Left ventricle myocardium inferior (tissue), 1 donor: ENCODE results near the gene PYROXD2. TPM values are rescaled to one million over a fixed set of nuclear protein-coding genes. Genes with fewer than 3 reads are reported as not detected.

ENCODE experiments used
- DNase-seq: peaks from one replicate; pipeline ENCODE4 v3.0.0-alpha.2; 2020
- H3K27ac ChIP-seq: fragments of 200-600 bp; replicated peaks from 2 replicates; pipeline ENCODE4 v1.8.0; 2021
- H3K27me3 ChIP-seq: fragments of 200-600 bp; 2 replicates; pipeline ENCODE4 v1.8.0; 2021; ENCODE audit warnings: low read depth
- H3K36me3 ChIP-seq: fragments of 200-600 bp; 2 replicates; pipeline ENCODE4 v1.8.0; 2021
- H3K4me1 ChIP-seq: fragments of 200-600 bp; 2 replicates; pipeline ENCODE4 v1.8.0; 2021
- H3K4me3 ChIP-seq: fragments of 200-600 bp; 2 replicates; pipeline ENCODE4 v1.8.0; 2021; ENCODE audit warnings: mild to moderate bottlenecking, moderate library complexity
- H3K9me3 ChIP-seq: fragments of 200-600 bp; replicated peaks from 2 replicates; pipeline ENCODE4 v1.8.0; 2021
- intact Hi-C: fragments of 100-400 bp; cut with micrococcal nuclease; formaldehyde crosslinking; loops from one replicate; pipeline ENCODE4 v1.11.0; 2022
- total RNA-seq: library from RNA; stranded (reverse); fragmentation: NEBNext Ultra II Directional; extraction: Animal tissue kit (Norgen Biotek cat#: 25700); gene quantifications from one replicate; pipeline ENCODE4 v1.2.1, GENCODE V29; 2021
- TF ChIP-seq, protein P1 (sequence below): fragments of 200-600 bp; IDR thresholded peaks from 2 replicates; pipeline ENCODE4 v1.8.0; 2021; ENCODE audit warnings: antibody characterized with exemption, mild to moderate bottlenecking, borderline replicate concordance
- donor health status: DM: no; HTN: yes; CAD: no; lungs with severe emphysema.

PYROXD2 gene
- total RNA-seq, 1 donor from 2014 or later, result 10.4 TPM

DNA sequence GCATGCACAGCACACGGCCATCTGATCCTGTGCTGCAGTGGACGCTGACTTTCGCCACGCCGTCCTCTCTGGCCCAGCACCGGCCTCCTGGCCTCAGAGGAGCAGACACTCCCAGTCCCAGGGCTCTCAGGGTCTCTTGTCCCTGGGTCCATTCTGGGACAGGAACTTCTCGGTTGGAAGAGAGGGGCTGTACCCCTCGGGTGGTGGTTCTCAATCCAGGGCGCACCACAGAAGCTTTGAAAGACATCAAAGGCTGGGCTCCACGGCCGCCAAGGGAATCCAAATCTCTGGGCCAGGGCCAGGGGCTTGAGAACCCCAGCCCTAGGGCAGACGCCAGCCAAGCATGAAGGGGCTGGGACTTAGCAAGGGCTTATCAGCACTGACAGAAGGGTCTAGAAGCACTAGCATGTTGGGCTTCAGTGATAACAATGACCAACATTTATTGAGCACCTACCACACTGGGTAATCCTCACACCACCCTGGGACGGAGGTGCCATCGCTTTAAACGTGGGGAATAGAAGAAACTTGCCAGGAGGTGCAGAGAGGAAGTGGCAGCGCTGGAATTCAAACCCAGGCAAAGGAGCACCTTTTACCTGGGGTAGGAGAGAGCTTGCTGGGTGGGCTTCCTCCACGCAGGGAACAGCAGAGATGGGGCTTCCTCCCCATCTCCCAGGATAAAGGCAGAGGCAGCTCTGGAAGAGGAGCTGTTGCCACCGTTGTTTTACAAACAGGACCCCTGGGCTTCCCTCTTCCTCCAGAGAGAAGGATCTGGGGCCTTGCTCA lies 1.8 kb upstream of the PYROXD2 start:
- Histone ChIP-seq H3K4me3 (no peak overlapping the region), H3K4me1 (peaks cover 49% of the 10 kb centered on the region), H3K36me3 (peaks cover 36% of the 10 kb centered on the region), H3K9me3 (no peaks in the 10 kb centered on the region), H3K27ac (no peak overlapping the region), H3K27me3 (no peaks in the 10 kb centered on the region)
- TF ChIP-seq, protein P1, sequence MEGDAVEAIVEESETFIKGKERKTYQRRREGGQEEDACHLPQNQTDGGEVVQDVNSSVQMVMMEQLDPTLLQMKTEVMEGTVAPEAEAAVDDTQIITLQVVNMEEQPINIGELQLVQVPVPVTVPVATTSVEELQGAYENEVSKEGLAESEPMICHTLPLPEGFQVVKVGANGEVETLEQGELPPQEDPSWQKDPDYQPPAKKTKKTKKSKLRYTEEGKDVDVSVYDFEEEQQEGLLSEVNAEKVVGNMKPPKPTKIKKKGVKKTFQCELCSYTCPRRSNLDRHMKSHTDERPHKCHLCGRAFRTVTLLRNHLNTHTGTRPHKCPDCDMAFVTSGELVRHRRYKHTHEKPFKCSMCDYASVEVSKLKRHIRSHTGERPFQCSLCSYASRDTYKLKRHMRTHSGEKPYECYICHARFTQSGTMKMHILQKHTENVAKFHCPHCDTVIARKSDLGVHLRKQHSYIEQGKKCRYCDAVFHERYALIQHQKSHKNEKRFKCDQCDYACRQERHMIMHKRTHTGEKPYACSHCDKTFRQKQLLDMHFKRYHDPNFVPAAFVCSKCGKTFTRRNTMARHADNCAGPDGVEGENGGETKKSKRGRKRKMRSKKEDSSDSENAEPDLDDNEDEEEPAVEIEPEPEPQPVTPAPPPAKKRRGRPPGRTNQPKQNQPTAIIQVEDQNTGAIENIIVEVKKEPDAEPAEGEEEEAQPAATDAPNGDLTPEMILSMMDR, result no peak
- DNase-seq, result no peak
- intact Hi-C loops, result no loop called here

GRCh38 chr10:98415731-98416119 lies 743 bp upstream of the PYROXD2 start:
- Histone ChIP-seq H3K27ac (peak overlapping the region; percentile 91), H3K4me1 (peaks cover 54% of the 10 kb centered on the region), H3K36me3 (peaks cover 36% of the 10 kb centered on the region), H3K4me3 (no peak overlapping the region), H3K9me3 (no peaks in the 10 kb centered on the region), H3K27me3 (no peaks in the 10 kb centered on the region)
- DNase-seq, result no peak
- TF ChIP-seq, protein P1, result no peak
- intact Hi-C loops, result no loop called here

DNA sequence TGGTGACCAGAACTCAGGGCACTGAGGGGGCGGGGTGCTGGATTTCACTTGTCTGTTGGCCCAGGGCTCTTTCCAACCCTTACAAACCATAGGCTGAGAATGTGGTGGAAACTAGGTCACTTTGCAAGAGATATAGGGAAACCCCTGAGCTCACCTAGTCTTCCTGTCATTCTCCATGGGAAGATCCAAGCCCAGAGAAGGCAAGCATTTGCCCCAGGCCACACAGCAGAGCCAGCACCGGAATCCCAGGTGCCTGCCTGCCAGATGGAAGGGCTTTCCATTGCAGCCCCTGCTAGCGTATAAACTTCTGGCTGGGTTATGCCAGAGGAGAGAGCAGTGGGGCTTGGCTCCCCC lies 427 bp downstream of the PYROXD2 start:
- no peak for DNase-seq
- intact Hi-C loops, result no loop called here
- H3K4me1 ChIP-seq, result peaks cover 49% of the 10 kb centered on the region

DNA sequence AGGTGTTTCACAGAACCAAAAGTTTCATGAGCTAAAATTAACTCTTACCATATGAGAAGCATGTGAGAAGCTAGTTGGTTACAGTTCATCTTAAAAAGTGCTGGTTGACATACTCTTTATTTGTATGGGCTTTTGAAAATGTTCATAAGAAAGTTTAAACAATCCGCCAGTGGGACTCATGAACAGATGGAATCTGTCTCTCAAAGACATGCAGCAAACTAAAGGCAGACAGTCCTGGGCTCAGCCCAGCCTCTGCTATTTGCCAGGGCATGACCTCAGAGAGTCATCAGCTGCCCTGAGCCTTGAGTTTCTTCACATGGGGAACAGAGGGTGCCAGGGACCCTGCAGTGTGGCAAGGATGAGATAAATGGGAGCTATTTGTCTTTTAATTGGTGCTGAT lies 3.2 kb downstream of the PYROXD2 start:
- TF ChIP-seq, protein P1, result no peak
- intact Hi-C loops, result no loop called here
- Histone ChIP-seq H3K27ac (peak overlapping the region; percentile 46), H3K36me3 (peaks cover 1% of the 10 kb centered on the region), H3K4me3 (no peak overlapping the region), H3K27me3 (no peaks in the 10 kb centered on the region), H3K9me3 (no peaks in the 10 kb centered on the region), H3K4me1 (peaks cover 56% of the 10 kb centered on the region)
- DNase-seq, result no peak

More for the DNA sequence above, 427 bp downstream of the PYROXD2 start:
- H3K27me3 ChIP-seq, result no peaks in the 10 kb centered on the region
- H3K9me3 ChIP-seq, result no peaks in the 10 kb centered on the region
- TF ChIP-seq, protein P1, result no peak
- peak overlapping the region; percentile 75 for H3K4me3 ChIP-seq
- peaks cover 29% of the 10 kb centered on the region for H3K36me3 ChIP-seq
- H3K27ac ChIP-seq, result peak overlapping the region; percentile 91

GRCh38 chr10:98411166-98411565 lies 3.8 kb downstream of the PYROXD2 start:
- Histone ChIP-seq H3K4me1 (peaks cover 53% of the 10 kb centered on the region), H3K36me3 (no peaks in the 10 kb centered on the region), H3K4me3 (no peak overlapping the region), H3K9me3 (no peaks in the 10 kb centered on the region), H3K27ac (peak overlapping the region; percentile 46), H3K27me3 (no peaks in the 10 kb centered on the region)
- TF ChIP-seq, protein P1, result no peak
- DNase-seq, result no peak
- intact Hi-C loops, result no loop called here
